ENCODE measurements around the gene SUPT6H.

DNA sequence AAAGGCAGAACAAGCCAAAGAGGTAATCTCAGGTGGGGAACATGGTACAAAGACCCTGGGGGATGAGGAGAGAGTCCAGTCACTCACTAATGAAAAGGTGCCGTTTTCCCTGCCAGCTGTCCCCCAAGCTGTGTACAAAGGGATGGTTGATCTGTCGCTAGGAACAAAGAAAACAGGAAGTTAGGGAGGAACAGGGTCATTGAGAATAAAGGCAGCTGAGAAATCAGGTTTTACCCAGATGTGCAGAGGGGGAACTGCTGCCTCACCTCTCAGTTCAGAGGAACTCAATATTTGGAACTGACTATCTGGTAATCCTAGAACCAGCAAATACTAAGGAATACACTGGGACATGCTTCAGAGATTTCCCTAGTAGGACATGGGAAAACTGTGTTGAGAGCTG lies 49.5 kb upstream of the SUPT6H start:
- no peak for TF ChIP-seq CTCF (IDR thresholded peaks at IDR 0.05)
- TF ChIP-seq EP300 (IDR thresholded peaks at IDR 0.05; ENCODE audit: low read depth), result no peak

Data from transverse colon (tissue), 3 donors.